Activated naive CD4-positive, alpha-beta T cell treated with anti-CD3 and anti-CD28 coated beads, Interleukin-2, amount 10 ng/mL, durations not matched to agents 7 days and 5 days (primary cell): ENCODE data around the gene CARD10.
"Not testable (repeated sequence)": the region's sequence is repeated elsewhere in the genome, so short reads cannot be mapped to it uniquely, and the experiment has no call there.

Experiments used
- CTCF ChIA-PET: fragments of 350-600 bp; sonication (Branson Sonifier 250); formaldehyde crosslinking; loops from one replicate; lab custom pipeline; 2021; ENCODE audit warnings: antibody characterized with exemption; lab: Charles Lee
- DNase-seq: peaks from one replicate; pipeline ENCODE4 v3.0.0-alpha.2; 2020
- H3K27ac Mint-ChIP-seq: one replicate; pipeline ENCODE4 v1.8.0; 2021; ENCODE audit warnings: mild to moderate bottlenecking, moderate library complexity, mixed read lengths
- H3K27me3 Mint-ChIP-seq: one replicate; pipeline ENCODE4 v1.8.0; 2021; ENCODE audit warnings: mild to moderate bottlenecking, mixed read lengths
- H3K36me3 Mint-ChIP-seq: one replicate; pipeline ENCODE4 v1.8.0; 2021; ENCODE audit warnings: mixed read lengths
- H3K4me1 Mint-ChIP-seq: one replicate; pipeline ENCODE4 v1.8.0; 2021; ENCODE audit warnings: mixed read lengths
- H3K4me3 Mint-ChIP-seq: one replicate; pipeline ENCODE4 v1.8.0; 2021; ENCODE audit warnings: mild to moderate bottlenecking, moderate library complexity, mixed read lengths
- H3K9me3 Mint-ChIP-seq: one replicate; pipeline ENCODE4 v1.8.0; 2021; ENCODE audit warnings: mixed read lengths

CARD10 gene

GRCh38 chr22:37547251-37547741 is 28.1 kb upstream of the CARD10 start:
- CTCF ChIA-PET = interaction anchor here (1.3 to 15.2 kb wide), 3 partner anchors 9 to 43 kb away, joined by 3 to 411 read pairs (median 95); partner anchors contain the start of gene CDC42EP1
- Mint-ChIP-seq H3K27ac (no peak overlapping the region), H3K9me3 (no peaks in the 10 kb centered on the region), H3K4me1 (peaks cover 6% of the 10 kb centered on the region), H3K36me3 (no peaks in the 10 kb centered on the region), H3K27me3 (peaks cover 95% of the 10 kb centered on the region), H3K4me3 (no peak overlapping the region)
- no peak for DNase-seq

- Mint-ChIP-seq H3K4me1 (peaks cover 12% of the 10 kb centered on the region), H3K27ac (no peak overlapping the region), H3K9me3 (no peaks in the 10 kb centered on the region), H3K36me3 (no peaks in the 10 kb centered on the region), H3K27me3 (peaks cover 95% of the 10 kb centered on the region), H3K4me3 (no peak overlapping the region)
- CTCF ChIA-PET = interaction anchor here (1.1 to 15.2 kb wide), 5 partner anchors 8 to 214 kb away, joined by 3 to 411 read pairs (median 3); partner anchors contain the start of gene CDC42EP1
- DNase-seq = no peak
Measured at GRCh38 chr22:37546437-37547250, 27.4 kb upstream of the CARD10 start.

- H3K27me3 Mint-ChIP-seq = peaks cover 95% of the 10 kb centered on the region
- no peak overlapping the region for H3K4me3 Mint-ChIP-seq
- H3K27ac Mint-ChIP-seq = no peak overlapping the region
- DNase-seq = no peak
- H3K9me3 Mint-ChIP-seq = no peaks in the 10 kb centered on the region
- H3K4me1 Mint-ChIP-seq = peaks cover 18% of the 10 kb centered on the region
- no peaks in the 10 kb centered on the region for H3K36me3 Mint-ChIP-seq
- CTCF ChIA-PET = interaction anchor here (1.1 to 15.2 kb wide), 4 partner anchors 18 to 214 kb away, joined by 3 to 411 read pairs (median 49); partner anchors contain the start of gene CDC42EP1
Measured at GRCh38 chr22:37545703-37546436, 26.7 kb upstream of the CARD10 start.

- CTCF ChIA-PET = interaction anchor here (1.1 to 15.2 kb wide), 5 partner anchors 19 to 213 kb away, joined by 3 to 411 read pairs (median 5); partner anchors contain the start of gene CDC42EP1
- no peak overlapping the region for H3K27ac Mint-ChIP-seq
- H3K36me3 Mint-ChIP-seq = no peaks in the 10 kb centered on the region
- peaks cover 23% of the 10 kb centered on the region for H3K4me1 Mint-ChIP-seq
- H3K4me3 Mint-ChIP-seq = no peak overlapping the region
- peaks cover 95% of the 10 kb centered on the region for H3K27me3 Mint-ChIP-seq
- peak; percentile 70 for DNase-seq
- no peaks in the 10 kb centered on the region for H3K9me3 Mint-ChIP-seq
Measured at GRCh38 chr22:37544955-37545702, 25.9 kb upstream of the CARD10 start.

- Mint-ChIP-seq H3K4me3 (no peak overlapping the region), H3K27ac (no peak overlapping the region), H3K4me1 (peaks cover 37% of the 10 kb centered on the region), H3K9me3 (no peaks in the 10 kb centered on the region), H3K36me3 (no peaks in the 10 kb centered on the region), H3K27me3 (peaks cover 91% of the 10 kb centered on the region)
- CTCF ChIA-PET = interaction anchor here (0.7 to 15.2 kb wide), 5 partner anchors 21 to 236 kb away, joined by 3 to 411 read pairs (median 21); partner anchors contain the start of genes CDC42EP1 and GGA1
- no peak for DNase-seq
Measured at GRCh38 chr22:37542959-37543358, 23.7 kb upstream of the CARD10 start.

GRCh38 chr22:37542416-37542815 is 23.2 kb upstream of the CARD10 start:
- not testable (repeated sequence) for H3K27ac Mint-ChIP-seq, H3K9me3 Mint-ChIP-seq, H3K36me3 Mint-ChIP-seq, DNase-seq, H3K4me3 Mint-ChIP-seq
- H3K4me1 Mint-ChIP-seq = peaks cover 40% of the 10 kb centered on the region
- CTCF ChIA-PET = interaction anchor here (1.0 to 15.2 kb wide), 5 partner anchors 22 to 114 kb away, joined by 3 to 411 read pairs (median 21); partner anchors contain the start of genes CDC42EP1 and GGA1
- H3K27me3 Mint-ChIP-seq = peaks cover 86% of the 10 kb centered on the region

GRCh38 chr22:37539790-37540189 is 20.6 kb upstream of the CARD10 start:
- not testable (repeated sequence) for H3K9me3 Mint-ChIP-seq, H3K4me3 Mint-ChIP-seq, DNase-seq, H3K36me3 Mint-ChIP-seq, H3K27ac Mint-ChIP-seq
- Mint-ChIP-seq H3K27me3 (peaks cover 72% of the 10 kb centered on the region), H3K4me1 (peaks cover 33% of the 10 kb centered on the region)
- CTCF ChIA-PET = interaction anchor here (1.5 to 15.2 kb wide), 4 partner anchors 24 to 223 kb away, joined by 6 to 411 read pairs (median 58); partner anchors contain the start of genes CDC42EP1 and GGA1

GRCh38 chr22:37538590-37539357 is 19.6 kb upstream of the CARD10 start:
- Mint-ChIP-seq H3K36me3 (no peaks in the 10 kb centered on the region), H3K9me3 (no peaks in the 10 kb centered on the region), H3K4me1 (peaks cover 41% of the 10 kb centered on the region), H3K27me3 (peaks cover 67% of the 10 kb centered on the region), H3K4me3 (no peak overlapping the region), H3K27ac (no peak overlapping the region)
- peak; percentile 93 for DNase-seq
- CTCF ChIA-PET = interaction anchor here (0.6 to 15.2 kb wide), 12 partner anchors 8 to 415 kb away, joined by 3 to 411 read pairs (median 4); partner anchors contain the start of genes CDC42EP1, GGA1, MFNG and POLR2F

GRCh38 chr22:37535159-37535558 is 15.9 kb upstream of the CARD10 start:
- H3K4me3 Mint-ChIP-seq = no peak overlapping the region
- H3K4me1 Mint-ChIP-seq = peaks cover 29% of the 10 kb centered on the region
- no peak overlapping the region for H3K27ac Mint-ChIP-seq
- peaks cover 54% of the 10 kb centered on the region for H3K27me3 Mint-ChIP-seq
- CTCF ChIA-PET = interaction anchor here (2.6 kb wide), 1 partner anchor 32 kb away, joined by 9 read pairs; no protein-coding TSS in a partner anchor
- no peak for DNase-seq
- no peaks in the 10 kb centered on the region for H3K9me3 Mint-ChIP-seq
- H3K36me3 Mint-ChIP-seq = no peaks in the 10 kb centered on the region

GRCh38 chr22:37534445-37534844 is 15.2 kb upstream of the CARD10 start:
- DNase-seq = no peak
- H3K36me3 Mint-ChIP-seq = no peaks in the 10 kb centered on the region
- CTCF ChIA-PET = interaction anchor here (2.6 kb wide), 1 partner anchor 32 kb away, joined by 9 read pairs; no protein-coding TSS in a partner anchor
- H3K4me1 Mint-ChIP-seq = peaks cover 31% of the 10 kb centered on the region
- H3K27ac Mint-ChIP-seq = no peak overlapping the region
- H3K27me3 Mint-ChIP-seq = peaks cover 54% of the 10 kb centered on the region
- no peaks in the 10 kb centered on the region for H3K9me3 Mint-ChIP-seq
- no peak overlapping the region for H3K4me3 Mint-ChIP-seq

- Mint-ChIP-seq H3K27ac (no peak overlapping the region), H3K27me3 (peaks cover 49% of the 10 kb centered on the region), H3K4me3 (no peak overlapping the region), H3K9me3 (no peaks in the 10 kb centered on the region), H3K36me3 (no peaks in the 10 kb centered on the region), H3K4me1 (peaks cover 28% of the 10 kb centered on the region)
- CTCF ChIA-PET = interaction anchor here (0.9 to 2.6 kb wide), 2 partner anchors 33 to 58 kb away, joined by 3 to 9 read pairs; no protein-coding TSS in a partner anchor
- DNase-seq = no peak
Measured at GRCh38 chr22:37533995-37534394, 14.8 kb upstream of the CARD10 start.

- no peaks in the 10 kb centered on the region for H3K9me3 Mint-ChIP-seq
- H3K36me3 Mint-ChIP-seq = no peaks in the 10 kb centered on the region
- H3K4me3 Mint-ChIP-seq = no peak overlapping the region
- H3K27me3 Mint-ChIP-seq = peaks cover 54% of the 10 kb centered on the region
- H3K27ac Mint-ChIP-seq = no peak overlapping the region
- H3K4me1 Mint-ChIP-seq = peaks cover 15% of the 10 kb centered on the region
- no peak for DNase-seq
- CTCF ChIA-PET = interaction anchor here (1.2 kb wide), 1 partner anchor 77 kb away, joined by 4 read pairs; no protein-coding TSS in a partner anchor
Measured at GRCh38 chr22:37529652-37530345, 10.6 kb upstream of the CARD10 start.
